ENCODE data around the gene FASTKD3.

GRCh38 chr5:7849681-7850394 is 19.0 kb downstream of the FASTKD3 start:
- TF ChIP-seq GATA1 (IDR thresholded peaks at IDR 0.05; ENCODE audit: low read depth, low read length): no peak
- TF ChIP-seq POLR2A (IDR thresholded peaks at IDR 0.05; ENCODE audit: low read length): no peak

Measured in erythroblast (primary cell).